BLaER1 (cell line): Measurements from ENCODE around the gene KLF16.
"Not testable (repeated sequence)": the region's sequence is repeated elsewhere in the genome, so short reads cannot be mapped to it uniquely, and the experiment has no call there.

Experiments
- H3K27ac ChIP-seq: shearing (Covaris generic); formaldehyde crosslinking; 2 replicates; pipeline ENCODE4 v1.8.1; 2022
- H3K27me3 ChIP-seq: shearing (Covaris generic); formaldehyde crosslinking; 2 replicates; pipeline ENCODE4 v1.8.1; 2022
- H3K36me3 ChIP-seq: shearing (Covaris generic); formaldehyde crosslinking; 2 replicates; pipeline ENCODE4 v1.8.1; 2022
- H3K4me1 ChIP-seq: shearing (Covaris generic); formaldehyde crosslinking; 2 replicates; pipeline ENCODE4 v1.8.1; 2022
- H3K4me2 ChIP-seq: shearing (Covaris generic); formaldehyde crosslinking; 2 replicates; pipeline ENCODE4 v1.8.1; 2022
- H3K4me3 ChIP-seq: shearing (Covaris generic); formaldehyde crosslinking; 2 replicates; pipeline ENCODE4 v1.8.1; 2022
- H3K9ac ChIP-seq: shearing (Covaris generic); formaldehyde crosslinking; 2 replicates; pipeline ENCODE4 v1.8.1; 2022
- H3K9me3 ChIP-seq: shearing (Covaris generic); formaldehyde crosslinking; 2 replicates; pipeline ENCODE4 v1.8.1; 2022
- H4K20me1 ChIP-seq: shearing (Covaris generic); formaldehyde crosslinking; 2 replicates; pipeline ENCODE4 v1.8.1; 2022
- Cebpa-rat ChIP-seq: shearing (Covaris generic); IDR thresholded peaks from 2 replicates; pipeline ENCODE4 v1.8.1; 2022

The KLF16 gene

DNA sequence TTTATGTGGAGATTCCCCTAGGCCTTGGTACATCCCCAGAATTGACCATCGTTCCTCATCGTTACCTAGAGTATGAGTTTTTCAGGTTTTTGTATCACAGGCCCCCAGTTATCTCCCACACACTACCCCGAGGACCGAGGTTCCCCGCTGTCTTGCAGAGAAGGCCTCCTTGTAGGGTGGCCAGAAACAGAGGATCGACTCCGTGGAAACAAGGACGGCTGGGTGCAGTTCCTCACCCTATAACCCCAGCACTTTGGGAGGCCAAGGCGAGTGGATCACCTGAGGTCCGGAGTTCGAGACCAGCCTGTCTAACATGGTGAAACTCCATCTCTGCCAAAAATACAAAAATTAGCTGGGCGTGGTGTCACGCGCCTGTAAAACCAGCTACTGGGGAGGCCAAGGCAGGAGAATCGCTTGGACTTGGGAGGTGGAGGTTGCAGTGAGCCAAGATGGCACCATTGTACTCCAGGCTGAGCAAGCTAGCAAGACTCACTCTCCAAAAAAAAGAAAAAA lies 42.5 kb upstream of the KLF16 start:
- Histone ChIP-seq H3K27me3 (no peaks in the 10 kb centered on the region), H4K20me1 (peaks cover 50% of the 10 kb centered on the region), H3K9ac (peak overlapping the region; percentile 89), H3K27ac (peak overlapping the region; percentile 92), H3K9me3 (no peaks in the 10 kb centered on the region), H3K4me1 (peaks cover 77% of the 10 kb centered on the region), H3K4me2 (peak overlapping the region; percentile 94), H3K36me3 (no peaks in the 10 kb centered on the region), H3K4me3 (peak overlapping the region; percentile 81)
- no peak for TF ChIP-seq Cebpa-rat

DNA sequence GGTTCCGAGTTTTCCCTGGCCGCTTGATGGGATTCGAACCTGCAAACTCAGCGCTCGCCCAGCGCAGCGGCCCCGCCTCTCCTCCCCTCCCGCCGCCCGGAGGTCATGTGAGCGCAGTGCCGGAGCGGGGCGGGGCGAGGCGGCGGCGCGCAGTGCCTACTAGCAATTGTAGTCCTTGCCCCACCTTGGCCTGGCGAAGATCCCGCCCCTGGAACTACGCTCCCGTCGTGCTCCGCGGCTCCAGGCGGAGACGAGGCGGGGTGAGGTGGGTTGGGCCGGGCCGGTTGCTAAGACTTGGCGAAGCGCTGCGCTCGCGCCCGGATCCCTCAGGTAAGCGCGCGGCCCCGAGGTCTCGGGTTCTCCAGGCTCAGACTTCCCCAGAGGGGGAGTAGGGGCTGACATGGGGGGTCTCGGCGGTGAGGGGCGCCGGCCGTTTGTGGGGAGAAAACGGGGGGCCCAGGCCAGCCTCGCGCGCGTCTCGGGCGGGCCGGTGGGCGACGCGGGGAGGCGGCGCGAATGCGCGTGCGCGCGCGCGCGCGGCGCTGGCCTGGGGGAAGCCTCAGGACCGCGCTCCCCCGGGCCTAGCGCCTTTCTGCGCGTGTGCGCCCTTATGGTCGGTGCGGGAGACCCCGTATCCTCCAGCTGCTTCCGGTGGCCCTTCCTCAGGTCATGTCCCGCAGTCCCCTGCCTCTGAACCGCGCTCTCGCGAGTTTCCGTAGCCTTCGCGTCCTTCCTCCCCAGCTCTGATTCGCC lies 41.9 kb upstream of the KLF16 start, which contains the start of the genes ADAT3 and SCAMP4:
TSS of gene ADAT3 (plus strand) at position 290 of the 753 bp plus-strand sequence. CDS start 6,649 bp downstream, outside the sequence.
TSS of gene SCAMP4 (plus strand) at position 290 of the 753 bp plus-strand sequence. CDS start 9,621 bp downstream, outside the sequence.
- Histone ChIP-seq H3K4me1 (peaks cover 70% of the 10 kb centered on the region), H3K27ac (peak within 1 kb of the TSS; percentile 92), H3K9me3 (no peaks in the 10 kb centered on the region), H4K20me1 (peaks cover 44% of the 10 kb centered on the region), H3K4me2 (peak within 1 kb of the TSS; percentile 94), H3K36me3 (no peaks in the 10 kb centered on the region), H3K9ac (peak within 1 kb of the TSS; percentile 89), H3K4me3 (peak within 1 kb of the TSS; percentile 81), H3K27me3 (no peaks in the 10 kb centered on the region)
- TF ChIP-seq Cebpa-rat, result no peak

DNA sequence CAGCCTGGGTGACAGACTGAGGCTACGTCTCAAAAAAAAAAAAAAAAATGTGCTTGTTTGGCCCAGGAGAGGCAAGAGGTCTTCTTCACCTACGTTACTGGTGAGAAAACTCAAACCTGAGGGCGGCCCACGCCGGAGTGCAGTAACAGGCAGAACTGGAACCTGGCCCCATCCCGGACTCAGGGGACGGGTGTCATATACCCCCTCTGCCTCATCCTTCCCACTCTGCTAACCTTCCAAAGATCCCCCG lies 41.4 kb upstream of the KLF16 start:
- H3K9ac ChIP-seq, result peak overlapping the region; percentile 47; the same call in 1 of the 2 replicates
- no peaks in the 10 kb centered on the region for H3K9me3 ChIP-seq
- peak overlapping the region; percentile 74 for H3K4me2 ChIP-seq
- TF ChIP-seq Cebpa-rat, result no peak
- H3K36me3 ChIP-seq, result no peaks in the 10 kb centered on the region
- no peaks in the 10 kb centered on the region for H3K27me3 ChIP-seq
- peaks cover 65% of the 10 kb centered on the region for H3K4me1 ChIP-seq
- peak overlapping the region; percentile 81 for H3K4me3 ChIP-seq
- peaks cover 39% of the 10 kb centered on the region for H4K20me1 ChIP-seq
- H3K27ac ChIP-seq, result peak overlapping the region; percentile 92

DNA sequence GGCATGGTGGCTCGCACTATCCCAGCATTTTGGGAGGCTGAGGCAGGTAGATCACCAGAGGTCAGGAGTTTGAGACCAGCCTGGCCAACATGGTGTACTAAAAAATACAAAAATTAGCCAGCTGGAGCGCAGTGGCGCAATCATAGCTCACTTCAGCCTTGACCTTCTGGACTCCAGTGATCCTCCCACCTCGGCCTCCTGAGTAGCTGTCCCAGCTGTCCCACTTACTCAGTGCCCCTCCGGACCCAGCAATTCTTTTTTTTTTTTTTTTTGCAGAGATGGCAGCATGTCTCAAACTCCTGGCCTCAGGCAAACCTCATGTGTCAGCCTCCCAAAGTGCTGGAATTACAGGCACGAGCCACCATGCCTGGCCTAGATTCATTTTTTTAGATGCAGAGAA lies 39.5 kb upstream of the KLF16 start:
- H3K9me3 ChIP-seq, result no peaks in the 10 kb centered on the region
- H3K4me3 ChIP-seq, result no peak overlapping the region
- H3K27me3 ChIP-seq, result no peaks in the 10 kb centered on the region
- H3K9ac ChIP-seq, result no peak overlapping the region
- H4K20me1 ChIP-seq, result peaks cover 20% of the 10 kb centered on the region
- H3K4me2 ChIP-seq, result peak overlapping the region; percentile 74
- no peak overlapping the region for H3K27ac ChIP-seq
- no peak for TF ChIP-seq Cebpa-rat
- H3K4me1 ChIP-seq, result peaks cover 54% of the 10 kb centered on the region
- no peaks in the 10 kb centered on the region for H3K36me3 ChIP-seq

DNA sequence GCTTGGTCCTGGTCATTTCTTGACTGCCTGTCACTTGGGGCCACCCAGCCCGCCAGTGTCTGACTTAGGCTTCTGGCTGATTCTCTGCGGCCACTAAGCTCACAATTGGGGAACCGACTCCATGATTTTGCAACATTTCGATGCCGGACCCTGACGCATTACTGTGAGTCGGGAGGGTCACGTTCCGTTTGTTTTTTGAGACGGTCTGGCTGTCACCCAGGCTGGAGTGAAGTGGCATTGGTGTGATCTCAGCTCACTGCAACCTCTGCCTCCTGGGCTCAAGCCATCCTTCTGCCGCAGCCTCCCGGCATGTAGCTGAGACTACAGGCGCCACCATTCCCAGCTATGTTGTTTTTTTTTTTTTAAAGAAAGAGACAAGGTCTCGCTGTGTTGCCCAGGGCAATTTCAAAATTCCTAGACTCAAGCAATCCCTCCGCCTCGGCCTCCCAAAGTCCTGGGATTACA lies 38.6 kb upstream of the KLF16 start:
- no peak overlapping the region for H3K4me3 ChIP-seq
- H4K20me1 ChIP-seq, result peaks cover 11% of the 10 kb centered on the region
- no peak for TF ChIP-seq Cebpa-rat
- H3K9ac ChIP-seq, result no peak overlapping the region
- no peaks in the 10 kb centered on the region for H3K36me3 ChIP-seq
- peaks cover 54% of the 10 kb centered on the region for H3K4me1 ChIP-seq
- no peak overlapping the region for H3K27ac ChIP-seq
- H3K9me3 ChIP-seq, result no peaks in the 10 kb centered on the region
- H3K4me2 ChIP-seq, result no peak overlapping the region
- no peaks in the 10 kb centered on the region for H3K27me3 ChIP-seq

DNA sequence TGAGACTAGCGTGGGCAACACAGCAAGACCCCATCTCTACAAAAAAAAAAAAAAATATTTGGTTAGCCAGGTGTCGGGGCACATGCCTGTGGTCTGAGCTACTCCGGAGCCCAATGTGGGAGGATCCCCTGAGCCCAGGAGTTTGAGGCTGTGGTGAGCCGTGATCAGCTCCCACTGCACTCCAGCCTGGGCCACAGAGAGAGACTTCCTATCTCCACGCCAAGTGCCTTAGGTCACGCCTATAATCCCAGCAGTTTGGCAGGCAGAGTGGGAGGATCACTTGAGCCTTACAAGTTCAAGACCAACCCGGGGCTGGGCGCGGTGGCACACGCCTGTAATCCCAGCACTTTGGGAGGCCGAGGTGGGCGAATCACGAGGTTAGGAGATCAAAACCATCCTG lies 33.1 kb upstream of the KLF16 start:
- Histone ChIP-seq H3K4me3 (peak overlapping the region; percentile 25; the same call in 1 of the 2 replicates), H3K9me3 (no peaks in the 10 kb centered on the region), H3K9ac (peak overlapping the region; percentile 61; the same call in 1 of the 2 replicates), H3K4me1 (peaks cover 68% of the 10 kb centered on the region), H3K4me2 (peak overlapping the region; percentile 81), H3K27ac (peak overlapping the region; percentile 90), H4K20me1 (no peaks in the 10 kb centered on the region), H3K36me3 (no peaks in the 10 kb centered on the region), H3K27me3 (no peaks in the 10 kb centered on the region)
- no peak for TF ChIP-seq Cebpa-rat

DNA sequence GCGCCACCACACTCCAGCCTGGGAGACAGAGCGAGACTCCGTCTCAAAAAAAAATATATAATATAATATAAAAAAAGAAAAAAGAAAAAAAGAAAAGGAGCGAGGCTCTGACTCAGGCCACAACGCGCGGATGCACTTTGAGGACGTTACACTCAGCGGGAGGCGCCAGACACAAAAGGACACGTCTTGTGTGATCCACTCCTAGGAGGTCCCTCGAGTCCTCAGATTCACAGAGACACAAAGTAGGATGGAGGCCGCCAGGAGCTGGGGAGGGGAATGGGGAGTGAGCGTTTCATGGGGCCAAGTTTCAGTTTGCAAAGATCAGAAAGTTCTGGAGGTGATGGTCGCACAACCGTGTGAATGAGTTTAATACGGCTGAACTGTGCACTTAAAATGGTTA lies 30.4 kb upstream of the KLF16 start:
- no peak overlapping the region for H3K27ac ChIP-seq
- H3K4me3 ChIP-seq, result no peak overlapping the region
- no peak overlapping the region for H3K9ac ChIP-seq
- H3K4me2 ChIP-seq, result peak overlapping the region; percentile 81
- H4K20me1 ChIP-seq, result no peaks in the 10 kb centered on the region
- H3K9me3 ChIP-seq, result no peaks in the 10 kb centered on the region
- no peaks in the 10 kb centered on the region for H3K27me3 ChIP-seq
- peaks cover 68% of the 10 kb centered on the region for H3K4me1 ChIP-seq
- TF ChIP-seq Cebpa-rat, result no peak
- no peaks in the 10 kb centered on the region for H3K36me3 ChIP-seq

DNA sequence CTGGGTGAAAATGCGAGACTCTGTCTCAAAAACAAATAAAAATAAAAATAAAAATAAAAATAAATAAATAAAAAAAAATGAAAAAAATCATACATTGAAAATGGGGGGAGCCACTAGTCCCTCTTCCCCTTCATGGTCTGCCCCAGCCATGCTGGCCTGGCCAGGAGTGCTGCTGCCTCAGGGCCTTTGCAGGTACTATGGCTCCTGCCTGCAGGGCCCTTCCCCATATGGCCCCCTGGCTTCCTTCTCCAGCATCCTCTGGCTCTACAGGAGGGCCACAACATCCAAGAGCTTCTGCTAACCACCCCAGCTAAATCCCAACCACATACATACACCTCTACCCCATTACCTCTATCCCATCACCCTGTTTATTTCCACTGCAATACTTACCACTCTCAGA lies 26.5 kb upstream of the KLF16 start:
- Histone ChIP-seq H3K4me3 (no peak overlapping the region), H3K4me1 (peaks cover 53% of the 10 kb centered on the region), H3K9ac (no peak overlapping the region), H4K20me1 (peaks cover 2% of the 10 kb centered on the region), H3K9me3 (no peaks in the 10 kb centered on the region), H3K27me3 (no peaks in the 10 kb centered on the region), H3K4me2 (no peak overlapping the region), H3K27ac (no peak overlapping the region), H3K36me3 (no peaks in the 10 kb centered on the region)
- TF ChIP-seq Cebpa-rat, result no peak

DNA sequence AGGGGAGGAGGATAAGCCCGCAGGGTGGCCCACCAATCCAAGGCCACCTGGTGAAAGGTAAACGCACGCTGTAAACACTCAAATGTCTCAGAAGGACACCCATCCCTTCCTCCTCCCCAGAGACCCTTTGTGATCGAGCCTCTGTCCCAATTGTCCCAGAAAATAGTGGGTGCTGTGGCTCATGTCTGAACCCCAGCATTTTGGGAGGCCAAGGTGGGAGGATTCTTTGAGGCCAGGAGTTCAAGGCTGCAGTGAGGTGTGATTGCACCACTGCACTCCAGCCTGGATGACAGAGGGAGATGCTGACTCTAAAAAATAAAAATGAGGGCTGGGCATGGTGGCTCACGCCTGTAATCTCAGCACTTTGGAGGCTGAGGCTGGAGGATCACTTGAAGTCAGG lies 25.0 kb upstream of the KLF16 start:
- Histone ChIP-seq H3K9ac (no peak overlapping the region), H3K36me3 (no peaks in the 10 kb centered on the region), H3K4me3 (no peak overlapping the region), H3K4me1 (peaks cover 50% of the 10 kb centered on the region), H3K4me2 (no peak overlapping the region), H3K27me3 (no peaks in the 10 kb centered on the region), H4K20me1 (peaks cover 17% of the 10 kb centered on the region), H3K27ac (0 out of 2 replicates have a peak overlapping the region, but pooled peaks have one; percentile 32), H3K9me3 (no peaks in the 10 kb centered on the region)
- no peak for TF ChIP-seq Cebpa-rat

DNA sequence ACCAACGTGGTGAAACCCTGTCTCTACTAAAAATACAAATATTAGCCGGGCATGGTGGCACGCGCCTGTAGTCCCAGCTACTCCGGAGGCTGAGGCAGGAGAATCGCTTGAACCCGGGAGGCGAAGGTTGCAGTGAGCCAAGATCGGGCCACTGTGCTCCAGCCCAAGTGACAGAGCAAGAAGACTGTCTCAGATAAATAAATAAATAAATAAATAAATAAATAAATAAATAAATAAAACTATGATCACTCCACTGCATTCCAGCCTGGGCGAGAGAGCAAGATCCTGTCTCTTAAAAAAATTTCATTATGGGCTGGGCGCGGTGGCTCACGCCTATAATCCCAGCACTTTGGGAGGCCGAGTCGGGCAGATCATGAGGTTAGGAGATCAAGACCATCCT lies 23.0 kb upstream of the KLF16 start:
- Histone ChIP-seq H3K4me1 (peaks cover 55% of the 10 kb centered on the region), H3K4me2 (peak overlapping the region; percentile 32), H4K20me1 (peaks cover 28% of the 10 kb centered on the region)
- not testable (repeated sequence) for H3K9ac ChIP-seq, H3K27ac ChIP-seq, H3K36me3 ChIP-seq, H3K9me3 ChIP-seq, H3K27me3 ChIP-seq, H3K4me3 ChIP-seq

DNA sequence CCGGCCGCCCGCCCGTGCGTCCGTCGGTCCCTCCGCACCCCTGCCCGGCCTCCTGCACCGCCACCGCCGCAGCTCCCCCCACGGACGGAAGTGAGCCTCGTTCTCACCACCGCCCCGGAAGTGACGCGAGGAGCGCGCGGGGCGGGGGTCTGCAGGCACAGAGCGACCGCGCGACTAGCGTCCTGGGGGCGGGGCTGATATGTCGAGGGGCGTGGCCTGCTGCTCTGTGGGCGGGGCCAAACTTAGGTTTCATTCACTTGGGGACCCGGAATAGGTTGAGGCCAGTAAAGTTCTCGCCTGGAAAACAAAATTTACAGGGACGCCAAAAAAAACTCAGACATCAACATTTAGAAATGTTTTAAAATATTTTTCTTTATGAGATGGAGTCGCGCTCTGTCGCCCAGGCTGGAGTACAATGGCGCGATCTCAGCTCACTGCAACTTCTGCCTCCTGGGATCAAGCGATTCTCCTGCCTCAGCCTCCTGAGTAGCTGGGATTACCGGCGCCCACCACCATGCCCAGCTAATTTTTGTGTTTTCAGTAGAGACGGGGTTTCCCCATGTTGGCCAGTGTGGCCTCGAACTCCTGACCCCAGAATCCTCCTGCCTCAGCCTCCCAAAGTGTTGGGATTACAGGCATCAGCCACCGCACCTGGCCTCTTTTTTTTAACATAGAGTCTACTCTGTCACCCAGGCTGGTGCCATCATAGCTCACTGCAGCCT lies 22.2 kb upstream of the KLF16 start, which contains the start of gene ABHD17A:
TSS of gene ABHD17A (minus strand) at position 99 of the 722 bp plus-strand sequence. CDS start 3,930 bp downstream, outside the sequence.
- not testable (repeated sequence) for H3K27me3 ChIP-seq, H3K9me3 ChIP-seq, H3K36me3 ChIP-seq
- H3K4me1 ChIP-seq, result peaks cover 63% of the 10 kb centered on the region
- peaks cover 35% of the 10 kb centered on the region for H4K20me1 ChIP-seq
- H3K4me3 ChIP-seq, result peak within 1 kb of the TSS; percentile 99
- peak within 1 kb of the TSS; percentile 92 for H3K27ac ChIP-seq
- H3K9ac ChIP-seq, result peak within 1 kb of the TSS; percentile 96
- peak within 1 kb of the TSS; percentile 99 for H3K4me2 ChIP-seq
